ENCODE data around the gene TBC1D1.
A peak's percentile ranks its signal among the peaks of the same experiment; 100 is the strongest.

TBC1D1 gene

GRCh38 chr4:37879365-37879764 is 11.5 kb upstream of the TBC1D1 start:
- Mint-ChIP-seq H3K27me3 (no peaks in the 10 kb centered on the region), H3K4me1 (ENCODE audit: low read depth) (peaks cover 5% of the 10 kb centered on the region), H3K27ac (no peak overlapping the region), H3K9me3 (no peaks in the 10 kb centered on the region), H3K36me3 (ENCODE audit: low read depth) (no peaks in the 10 kb centered on the region), H3K4me3 (no peak overlapping the region)

GRCh38 chr4:37881811-37882210 is 9.1 kb upstream of the TBC1D1 start:
- no peaks in the 10 kb centered on the region for H3K9me3 Mint-ChIP-seq

GRCh38 chr4:37882665-37883296 is 8.1 kb upstream of the TBC1D1 start:
- Mint-ChIP-seq H3K9me3 (no peaks in the 10 kb centered on the region), H3K27me3 (no peaks in the 10 kb centered on the region), H3K4me3 (no peak overlapping the region)

More at GRCh38 chr4:37881811-37882210, 9.1 kb upstream of the TBC1D1 start:
- Mint-ChIP-seq H3K27me3 (no peaks in the 10 kb centered on the region), H3K36me3 (ENCODE audit: low read depth) (no peaks in the 10 kb centered on the region), H3K4me1 (ENCODE audit: low read depth) (peaks cover 17% of the 10 kb centered on the region), H3K4me3 (no peak overlapping the region), H3K27ac (no peak overlapping the region)

GRCh38 chr4:37884855-37885487 is 5.9 kb upstream of the TBC1D1 start:
- Mint-ChIP-seq H3K36me3 (ENCODE audit: low read depth) (no peaks in the 10 kb centered on the region), H3K27me3 (peaks cover 6% of the 10 kb centered on the region), H3K4me1 (ENCODE audit: low read depth) (peaks cover 19% of the 10 kb centered on the region), H3K27ac (no peak overlapping the region), H3K4me3 (no peak overlapping the region), H3K9me3 (no peaks in the 10 kb centered on the region)

More at GRCh38 chr4:37882665-37883296, 8.1 kb upstream of the TBC1D1 start:
- no peak overlapping the region for H3K27ac Mint-ChIP-seq
- peaks cover 17% of the 10 kb centered on the region for H3K4me1 Mint-ChIP-seq (ENCODE audit: low read depth)
- H3K36me3 Mint-ChIP-seq (ENCODE audit: low read depth) = no peaks in the 10 kb centered on the region

GRCh38 chr4:37885496-37885895 is 5.4 kb upstream of the TBC1D1 start:
- peaks cover 6% of the 10 kb centered on the region for H3K27me3 Mint-ChIP-seq
- H3K4me3 Mint-ChIP-seq = no peak overlapping the region
- no peaks in the 10 kb centered on the region for H3K9me3 Mint-ChIP-seq
- no peaks in the 10 kb centered on the region for H3K36me3 Mint-ChIP-seq (ENCODE audit: low read depth)
- H3K4me1 Mint-ChIP-seq (ENCODE audit: low read depth) = peaks cover 22% of the 10 kb centered on the region
- no peak overlapping the region for H3K27ac Mint-ChIP-seq

GRCh38 chr4:37889849-37890800 is 759 bp upstream of the TBC1D1 start:
- peak overlapping the region; percentile 57 for H3K4me3 Mint-ChIP-seq
- no peaks in the 10 kb centered on the region for H3K36me3 Mint-ChIP-seq (ENCODE audit: low read depth)
- H3K27me3 Mint-ChIP-seq = peaks cover 6% of the 10 kb centered on the region
- no peaks in the 10 kb centered on the region for H3K9me3 Mint-ChIP-seq
- no peak overlapping the region for H3K27ac Mint-ChIP-seq
- peaks cover 48% of the 10 kb centered on the region for H3K4me1 Mint-ChIP-seq (ENCODE audit: low read depth)

GRCh38 chr4:37891260-37892159 is 626 bp downstream of the TBC1D1 start:
- peak overlapping the region; percentile 94 for H3K27ac Mint-ChIP-seq
- H3K9me3 Mint-ChIP-seq = no peaks in the 10 kb centered on the region
- H3K27me3 Mint-ChIP-seq = peaks cover 6% of the 10 kb centered on the region
- H3K36me3 Mint-ChIP-seq (ENCODE audit: low read depth) = no peaks in the 10 kb centered on the region
- peak overlapping the region; percentile 86 for H3K4me3 Mint-ChIP-seq
- H3K4me1 Mint-ChIP-seq (ENCODE audit: low read depth) = peaks cover 58% of the 10 kb centered on the region

GRCh38 chr4:37892641-37893040 is 1.8 kb downstream of the TBC1D1 start:
- H3K27ac Mint-ChIP-seq = peak overlapping the region; percentile 94
- peak overlapping the region; percentile 86 for H3K4me3 Mint-ChIP-seq
- peaks cover 69% of the 10 kb centered on the region for H3K4me1 Mint-ChIP-seq (ENCODE audit: low read depth)
- peaks cover 6% of the 10 kb centered on the region for H3K27me3 Mint-ChIP-seq
- H3K9me3 Mint-ChIP-seq = no peaks in the 10 kb centered on the region
- H3K36me3 Mint-ChIP-seq (ENCODE audit: low read depth) = no peaks in the 10 kb centered on the region

GRCh38 chr4:37893164-37893563 is 2.3 kb downstream of the TBC1D1 start:
- Mint-ChIP-seq H3K9me3 (no peaks in the 10 kb centered on the region), H3K4me1 (ENCODE audit: low read depth) (peaks cover 70% of the 10 kb centered on the region), H3K36me3 (ENCODE audit: low read depth) (no peaks in the 10 kb centered on the region), H3K27me3 (peaks cover 6% of the 10 kb centered on the region), H3K4me3 (peak overlapping the region; percentile 86), H3K27ac (peak overlapping the region; percentile 94)

- no peaks in the 10 kb centered on the region for H3K27me3 Mint-ChIP-seq
- no peak overlapping the region for H3K4me3 Mint-ChIP-seq
- H3K27ac Mint-ChIP-seq = no peak overlapping the region
- no peaks in the 10 kb centered on the region for H3K9me3 Mint-ChIP-seq
- H3K4me1 Mint-ChIP-seq (ENCODE audit: low read depth) = peaks cover 68% of the 10 kb centered on the region
- H3K36me3 Mint-ChIP-seq (ENCODE audit: low read depth) = peaks cover 5% of the 10 kb centered on the region
Measured at GRCh38 chr4:37895271-37895670, 4.4 kb downstream of the TBC1D1 start.

GRCh38 chr4:37896206-37896860 is 5.4 kb downstream of the TBC1D1 start:
- peaks cover 67% of the 10 kb centered on the region for H3K4me1 Mint-ChIP-seq (ENCODE audit: low read depth)

GRCh38 chr4:37902212-37902611 is 11.3 kb downstream of the TBC1D1 start:
- Mint-ChIP-seq H3K27ac (no peak overlapping the region), H3K9me3 (no peaks in the 10 kb centered on the region), H3K4me1 (ENCODE audit: low read depth) (peaks cover 40% of the 10 kb centered on the region), H3K27me3 (no peaks in the 10 kb centered on the region), H3K4me3 (no peak overlapping the region), H3K36me3 (ENCODE audit: low read depth) (peaks cover 19% of the 10 kb centered on the region)

More at GRCh38 chr4:37896206-37896860, 5.4 kb downstream of the TBC1D1 start:
- Mint-ChIP-seq H3K9me3 (no peaks in the 10 kb centered on the region), H3K4me3 (no peak overlapping the region), H3K36me3 (ENCODE audit: low read depth) (peaks cover 5% of the 10 kb centered on the region), H3K27ac (peak overlapping the region; percentile 13), H3K27me3 (no peaks in the 10 kb centered on the region)

- Mint-ChIP-seq H3K9me3 (no peaks in the 10 kb centered on the region), H3K27me3 (no peaks in the 10 kb centered on the region), H3K4me1 (ENCODE audit: low read depth) (peaks cover 39% of the 10 kb centered on the region), H3K36me3 (ENCODE audit: low read depth) (peaks cover 22% of the 10 kb centered on the region), H3K27ac (no peak overlapping the region), H3K4me3 (no peak overlapping the region)
Measured at GRCh38 chr4:37902738-37903693, 12.1 kb downstream of the TBC1D1 start.
